SK-N-SH (cell line): ENCODE data around the gene MAGI2. TPM values are rescaled to one million over a fixed set of nuclear protein-coding genes. Genes with fewer than 3 reads are reported as not detected.
A peak's percentile ranks its signal among the peaks of the same experiment; 100 is the strongest.

ENCODE experiments used
- CTCF ChIA-PET: fragments of 300-600, 350-600 bp; formaldehyde crosslinking; extraction: SDS; loops from one replicate; lab custom pipeline; 2021; lab: Yijun Ruan, JAX
- POLR2A ChIA-PET: fragments of 350-600 bp; sonication (Branson Sonifier 250); formaldehyde crosslinking; extraction: SDS; loops from one replicate; lab custom pipeline; 2020; ENCODE audit warnings: antibody characterized with exemption, inconsistent platforms; lab: Yijun Ruan, JAX
- DNase-seq: peaks from one replicate; pipeline ENCODE4 v3.0.0; 2012
- H2AFZ ChIP-seq: fragments of 200-600 bp; sonication (generic); 2 replicates; pipeline ENCODE4 v1.8.1; 2016; ENCODE audit warnings: antibody characterized with exemption, mild to moderate bottlenecking, low read depth
- H3F3A ChIP-seq: fragments of 200-600 bp; sonication (generic); replicated peaks from 2 replicates; pipeline ENCODE3; 2016; ENCODE audit warnings: antibody characterized with exemption, mild to moderate bottlenecking; ENCODE audit not compliant: insufficient read depth
- H3K27ac ChIP-seq, 2 experiments: fragments of 200-500 bp in 1 of 2; fragments of 200-600 bp in 1 of 2; sonication (Bioruptor generic) in 1 of 2; sonication (generic), shearing (Covaris generic) in 1 of 2; 2 replicates each; pipeline versions ENCODE4 v1.5.1 to v1.6.1; 2014 to 2016; ENCODE audit warnings: low read depth in 2 of 2, inconsistent platforms in 1 of 2, low read length in 1 of 2, mild to moderate bottlenecking in 1 of 2, mixed read lengths in 1 of 2
- H3K27me3 ChIP-seq: fragments of 200-600 bp; sonication (generic), shearing (Covaris generic); 2 replicates; pipeline ENCODE4 v1.6.1; 2016; ENCODE audit warnings: mixed run types; ENCODE audit not compliant: insufficient read depth
- H3K36me3 ChIP-seq, 2 experiments: fragments of 200-500 bp in 1 of 2; fragments of 200-600 bp in 1 of 2; sonication (Bioruptor generic) in 1 of 2; sonication (generic) in 1 of 2; replicated peaks in 1 of 2; 2 replicates each; pipeline versions ENCODE3 to v1.5.1; 2014 to 2016; ENCODE audit warnings: low read length in 1 of 2, mild to moderate bottlenecking in 1 of 2; ENCODE audit not compliant: insufficient read depth in 2 of 2, control insufficient read depth in 1 of 2
- H3K4me1 ChIP-seq, 2 experiments: fragments of 200-500 bp in 1 of 2; fragments of 200-600 bp in 1 of 2; sonication (Bioruptor generic) in 1 of 2; sonication (generic), shearing (Covaris generic) in 1 of 2; 2 replicates each; pipeline versions ENCODE4 v1.5.1 to v1.6.1; 2014 to 2016; ENCODE audit warnings: low read depth in 1 of 2, low read length in 1 of 2, mixed run types in 1 of 2; ENCODE audit not compliant: insufficient read depth in 2 of 2, control insufficient read depth in 1 of 2
- H3K4me2 ChIP-seq: fragments of 200-600 bp; sonication (generic), shearing (Covaris generic); 2 replicates; pipeline ENCODE4 v1.6.1; 2017; ENCODE audit warnings: mixed run types
- H3K4me3 ChIP-seq, 2 experiments: fragments of 200-500 bp in 1 of 2; fragments of 200-600 bp in 1 of 2; sonication (Bioruptor generic) in 1 of 2; sonication (generic), shearing (Covaris generic) in 1 of 2; 2 replicates each; pipeline versions ENCODE4 v1.5.1 to v1.8.1; 2014 to 2016; ENCODE audit warnings: low read depth in 2 of 2, inconsistent platforms in 1 of 2, low read length in 1 of 2, mild to moderate bottlenecking in 1 of 2, mixed read lengths in 1 of 2, moderate library complexity in 1 of 2
- H3K79me2 ChIP-seq: fragments of 200-600 bp; sonication (generic); 2 replicates; pipeline ENCODE4 v1.8.1; 2017; ENCODE audit warnings: mild to moderate bottlenecking; ENCODE audit not compliant: insufficient read depth
- H3K9ac ChIP-seq: fragments of 200-600 bp; sonication (generic); 2 replicates; pipeline ENCODE4 v1.6.1; 2017; ENCODE audit warnings: mixed run types
- H3K9me2 ChIP-seq: fragments of 200-600 bp; sonication (generic); 2 replicates; pipeline ENCODE4 v1.6.1; 2017; ENCODE audit warnings: mixed run types
- H3K9me3 ChIP-seq: fragments of 200-600 bp; sonication (generic); 2 replicates; pipeline ENCODE4 v1.6.1; 2017; ENCODE audit warnings: mixed run types, mild to moderate bottlenecking, moderate library complexity
- H4K20me1 ChIP-seq: fragments of 200-600 bp; sonication (generic); 2 replicates; pipeline ENCODE4 v1.6.1; 2017; ENCODE audit warnings: mild to moderate bottlenecking, mixed run types; ENCODE audit not compliant: insufficient read depth
- CTCF ChIP-seq: fragments of 200-600 bp; sonication (generic); IDR thresholded peaks from 2 replicates; pipeline ENCODE4 v1.6.1; 2017; ENCODE audit warnings: antibody characterized with exemption, mild to moderate bottlenecking, moderate library complexity
- FOSL2 ChIP-seq: IDR thresholded peaks from 2 replicates; pipeline ENCODE4 v1.4.0; 2012; ENCODE audit warnings: low read depth, mild to moderate bottlenecking, moderate library complexity, borderline replicate concordance
- FOXM1 ChIP-seq: IDR thresholded peaks from 2 replicates; pipeline ENCODE4 v1.4.0; 2012; ENCODE audit warnings: low read depth, mild to moderate bottlenecking
- JUND ChIP-seq: IDR thresholded peaks from 2 replicates; pipeline ENCODE4 v1.4.0; 2012
- MAX ChIP-seq: IDR thresholded peaks from 2 replicates; pipeline ENCODE4 v1.4.0; 2012; ENCODE audit warnings: low read depth
- PBX3 ChIP-seq: IDR thresholded peaks from 2 replicates; pipeline ENCODE4; 2012
- RCOR1 ChIP-seq: fragments of 150-350 bp; IDR thresholded peaks from 2 replicates; pipeline ENCODE4 v1.6.1; 2017; ENCODE audit warnings: antibody characterized with exemption, low read length
- REST ChIP-seq: IDR thresholded peaks from 2 replicates; pipeline ENCODE4 v1.6.1; 2012; ENCODE audit warnings: mild to moderate bottlenecking, low read depth, low read length, moderate library complexity
- RFX5 ChIP-seq: IDR thresholded peaks from 2 replicates; pipeline ENCODE4 v1.6.1; 2012; ENCODE audit warnings: mild to moderate bottlenecking, improper control_type of control experiment, low read length
- SIN3A ChIP-seq: IDR thresholded peaks from 2 replicates; pipeline ENCODE4 v1.6.1; 2012; ENCODE audit warnings: low read depth, mild to moderate bottlenecking, low read length, moderate library complexity, borderline replicate concordance
- TCF12 ChIP-seq: IDR thresholded peaks from 2 replicates; pipeline ENCODE4 v1.4.0; 2012
- TEAD4 ChIP-seq: IDR thresholded peaks from 2 replicates; pipeline ENCODE4 v1.4.0; 2012; ENCODE audit warnings: mild to moderate bottlenecking, borderline replicate concordance; ENCODE audit not compliant: insufficient read depth
- WGBS: methylation state at CpG from one replicate; pipeline ENCODE4 v1.1.6; 2017; ENCODE audit warnings: low lambda C conversion rate; 5-methylcytosine and 5-hydroxymethylcytosine counted together
- polyA plus RNA-seq, 3 experiments: library from polyadenylated mRNA; depleted of rRNA; stranded (reverse); fragments of >200 nt; gene quantifications; 2 replicates each; pipeline ENCODE4 v1.2.3, GENCODE V29; 2012

The MAGI2 gene
- polyA plus RNA-seq, 1 of the 3 experiments (the other 2 are of a cell fraction), result 1.1 TPM

GRCh38 chr7:78953726-78954363 is 499.6 kb downstream of the MAGI2 start:
- Histone ChIP-seq H3K4me3 (no peak overlapping the region), H3K36me3 (no peaks in the 10 kb centered on the region), H3K9me2 (no peaks in the 10 kb centered on the region), H2AFZ (peak overlapping the region; percentile 29; the same call in 1 of the 2 replicates), H3F3A (no peaks in the 10 kb centered on the region), H3K27me3 (no peaks in the 10 kb centered on the region), H4K20me1 (no peaks in the 10 kb centered on the region), H3K9me3 (no peaks in the 10 kb centered on the region), H3K4me1 (peaks cover 0 to 7% of the 10 kb centered on the region in 2 experiments; a peak in 2 of 4 replicates), H3K4me2 (peak overlapping the region; percentile 1; the same call in 1 of the 2 replicates), H3K9ac (no peak overlapping the region), H3K79me2 (no peaks in the 10 kb centered on the region), H3K27ac (peak overlapping the region in 1 of 2 experiments; percentile 43; a peak in 1 of 4 replicates)
- WGBS, result 54% methylated on average over 5 of the region's 5 CpGs
- TF ChIP-seq PBX3 (peak; percentile 40; the same call in 1 of the 2 replicates), RCOR1 (no peak), TEAD4 (0 out of 2 replicates have a peak, but pooled peaks have one; percentile 35), FOSL2 (peak; percentile 51; the same call in 1 of the 2 replicates), RFX5 (no peak), TCF12 (peak; percentile 7), SIN3A (no peak), CTCF (no peak), FOXM1 (no peak), JUND (peak; percentile 57; the same call in 1 of the 2 replicates), MAX (no peak), REST (no peak)
- CTCF ChIA-PET, result no interaction called here
- POLR2A ChIA-PET, result interaction anchor here (0.6 kb wide), 1 partner anchor 9 kb away, joined by 3 read pairs; no protein-coding TSS in a partner anchor
- DNase-seq, result no peak
